Activated T-cell treated with anti-CD3 and anti-CD28 coated beads, Interleukin-2, amount 50 U/mL, for 24 hours (primary cell): Measurements from ENCODE around the gene RAP1GDS1.
"Not testable (repeated sequence)": the region's sequence is repeated elsewhere in the genome, so short reads cannot be mapped to it uniquely, and the experiment has no call there.

ENCODE experiments used
- DNase-seq: peaks from one replicate; pipeline ENCODE4 v3.0.0-alpha.2; 2020
- H3K27ac Mint-ChIP-seq: 2 replicates; pipeline ENCODE4 v1.8.0; 2020; ENCODE audit warnings: mild to moderate bottlenecking, mixed read lengths
- H3K27me3 Mint-ChIP-seq: 2 replicates; pipeline ENCODE4 v1.8.0; 2020; ENCODE audit warnings: mixed read lengths
- H3K36me3 Mint-ChIP-seq: 2 replicates; pipeline ENCODE4 v1.8.0; 2020; ENCODE audit warnings: low read depth, mixed read lengths
- H3K4me1 Mint-ChIP-seq: 2 replicates; pipeline ENCODE4 v1.8.0; 2020; ENCODE audit warnings: low read depth, mixed read lengths
- H3K4me3 Mint-ChIP-seq: 2 replicates; pipeline ENCODE4 v1.8.0; 2020; ENCODE audit warnings: mild to moderate bottlenecking, moderate library complexity, mixed read lengths
- H3K9me3 Mint-ChIP-seq: 2 replicates; pipeline ENCODE4 v1.8.0; 2020; ENCODE audit warnings: mixed read lengths

The RAP1GDS1 gene

DNA sequence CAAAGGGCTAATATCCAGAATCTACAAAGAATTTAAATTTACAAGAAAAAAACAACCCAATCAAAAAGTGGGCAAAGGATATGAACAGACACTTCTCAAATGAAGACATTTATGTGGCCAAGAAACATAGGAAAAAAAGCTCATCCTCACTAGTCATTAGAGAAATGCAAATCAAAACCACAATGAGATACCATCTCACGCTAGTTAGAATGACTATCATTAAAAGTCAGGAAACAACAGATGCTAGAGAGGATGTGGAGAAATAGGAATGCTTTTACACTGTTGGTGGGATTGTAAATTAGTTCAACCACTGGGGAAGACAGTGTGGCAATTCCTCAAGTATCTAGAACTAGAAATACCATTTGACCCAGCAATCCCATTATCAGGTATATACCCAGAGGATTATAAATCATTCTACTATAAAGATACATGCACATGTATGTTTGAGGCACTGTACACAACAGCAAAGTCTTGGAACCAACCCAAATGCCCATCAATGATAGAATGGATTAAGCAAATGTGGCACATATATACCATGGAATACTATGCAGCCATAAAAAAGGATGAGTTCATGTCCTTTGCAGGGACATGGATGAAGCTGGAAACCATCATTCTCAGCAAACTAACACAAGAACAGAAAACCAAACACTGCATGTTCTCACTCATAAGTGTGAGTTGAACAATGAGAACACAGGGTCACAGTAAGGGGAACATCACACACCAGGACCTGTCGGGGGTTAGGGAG, 200.1 kb downstream of the RAP1GDS1 start:
- H3K4me1 Mint-ChIP-seq, result peaks cover 11% of the 10 kb centered on the region
- not testable (repeated sequence) for H3K9me3 Mint-ChIP-seq, H3K4me3 Mint-ChIP-seq, H3K27me3 Mint-ChIP-seq, DNase-seq, H3K27ac Mint-ChIP-seq, H3K36me3 Mint-ChIP-seq

DNA sequence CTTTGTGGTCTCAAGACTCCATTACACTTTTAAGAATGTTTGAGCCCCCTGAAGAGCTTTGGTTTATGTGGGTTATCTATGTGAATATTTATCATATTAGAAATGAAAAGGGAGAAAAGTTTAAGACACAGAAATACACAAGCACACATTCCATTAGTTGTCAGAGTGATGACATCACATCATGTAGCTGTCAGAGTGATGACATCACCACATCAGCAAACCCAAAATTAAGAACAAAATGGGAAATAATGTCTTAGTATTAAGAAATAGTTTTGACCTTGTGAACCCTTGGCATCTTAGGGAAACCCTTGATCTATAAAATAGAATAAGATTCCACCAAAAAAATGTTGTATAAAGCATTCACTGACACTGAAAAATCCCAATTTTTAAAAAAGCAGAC, 201.3 kb downstream of the RAP1GDS1 start:
- H3K9me3 Mint-ChIP-seq, result peaks cover 5% of the 10 kb centered on the region
- no peak for DNase-seq
- H3K4me1 Mint-ChIP-seq, result peaks cover 15% of the 10 kb centered on the region
- no peaks in the 10 kb centered on the region for H3K36me3 Mint-ChIP-seq
- no peak overlapping the region for H3K4me3 Mint-ChIP-seq
- no peaks in the 10 kb centered on the region for H3K27me3 Mint-ChIP-seq
- no peak overlapping the region for H3K27ac Mint-ChIP-seq

DNA sequence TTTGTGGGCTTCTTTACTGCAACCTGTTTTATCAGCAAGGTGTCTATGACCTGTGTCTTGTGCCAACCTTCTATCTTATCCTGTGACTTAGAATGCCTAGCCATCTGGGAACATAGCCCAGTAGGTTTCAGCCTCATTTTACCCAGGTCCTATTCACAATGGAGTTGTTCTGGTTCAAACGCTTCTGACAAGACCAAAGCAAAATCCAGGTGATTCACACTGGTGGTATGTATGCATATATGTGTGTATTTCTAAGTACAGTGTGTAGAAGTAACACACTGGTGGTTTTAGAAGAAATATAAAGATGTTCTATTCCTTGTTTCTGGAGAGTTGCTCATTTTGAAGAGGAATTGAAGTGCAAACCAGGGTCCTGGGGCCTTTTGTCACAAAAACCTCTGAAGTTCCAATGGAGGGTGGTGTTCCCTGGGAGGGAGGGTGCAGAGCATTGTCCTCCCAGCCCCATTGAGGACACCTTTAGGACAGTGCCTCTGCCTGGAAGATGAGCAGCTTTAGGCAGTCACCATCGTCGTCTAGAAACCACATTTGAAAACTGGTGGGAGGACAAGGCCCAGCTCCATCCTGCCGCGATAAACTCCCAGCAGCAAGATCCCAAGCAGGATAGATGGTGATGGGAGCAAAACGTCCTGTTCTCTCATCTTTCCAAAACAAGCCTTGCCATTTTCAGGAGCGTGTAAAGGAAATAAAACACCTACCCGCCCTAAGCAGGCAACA, 205.8 kb downstream of the RAP1GDS1 start:
- Mint-ChIP-seq H3K27me3 (no peaks in the 10 kb centered on the region), H3K4me3 (no peak overlapping the region), H3K27ac (no peak overlapping the region), H3K4me1 (peaks cover 36% of the 10 kb centered on the region), H3K36me3 (peaks cover 25% of the 10 kb centered on the region), H3K9me3 (peaks cover 1% of the 10 kb centered on the region)
- no peak for DNase-seq

DNA sequence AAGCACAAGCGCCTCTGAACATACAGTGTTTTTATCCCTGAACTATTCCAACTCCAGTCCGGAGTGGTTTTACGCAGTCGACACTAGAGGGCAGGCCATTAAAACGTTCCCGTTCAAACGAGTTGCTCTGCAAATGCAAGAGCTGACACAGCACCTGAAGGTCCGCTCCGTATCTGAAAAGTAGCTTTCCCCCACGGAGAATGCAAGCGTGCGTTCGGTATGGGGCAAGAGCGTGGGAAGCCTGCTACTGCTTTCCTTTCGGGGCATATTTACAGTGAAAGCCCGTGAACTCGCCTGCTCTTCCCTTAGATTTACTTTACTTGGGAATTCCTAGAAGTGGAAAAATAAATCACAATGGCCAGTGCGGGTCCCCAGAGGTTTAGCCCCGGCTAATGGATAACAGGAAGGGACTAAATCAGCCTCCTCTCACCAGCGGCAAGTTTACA, 206.5 kb downstream of the RAP1GDS1 start:
- Mint-ChIP-seq H3K9me3 (no peaks in the 10 kb centered on the region), H3K27ac (peak overlapping the region; percentile 41), H3K36me3 (peaks cover 31% of the 10 kb centered on the region), H3K4me3 (peak overlapping the region; percentile 57), H3K4me1 (peaks cover 39% of the 10 kb centered on the region), H3K27me3 (no peaks in the 10 kb centered on the region)
- DNase-seq, result peak; percentile 73

DNA sequence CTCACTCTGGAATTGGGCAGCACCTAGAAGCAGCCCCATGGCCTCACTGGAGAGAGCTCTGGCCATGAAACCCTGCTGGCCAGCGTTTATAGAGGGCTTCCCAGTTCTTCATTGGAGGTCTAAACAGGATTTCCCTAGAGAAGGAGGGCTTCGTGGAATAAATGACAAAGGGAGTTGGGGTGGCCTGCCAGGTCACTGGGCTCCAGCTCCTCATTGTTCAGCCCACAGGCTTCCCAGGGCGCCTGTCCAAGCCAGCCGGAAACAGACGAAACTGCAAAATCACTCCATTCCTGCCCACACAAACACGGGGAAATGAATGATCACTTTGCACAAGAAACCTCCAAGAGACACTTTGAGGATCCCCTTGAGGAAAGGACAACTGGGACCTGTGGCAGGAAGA, 207.5 kb downstream of the RAP1GDS1 start:
- peaks cover 46% of the 10 kb centered on the region for H3K4me1 Mint-ChIP-seq
- no peaks in the 10 kb centered on the region for H3K9me3 Mint-ChIP-seq
- DNase-seq, result no peak
- no peaks in the 10 kb centered on the region for H3K27me3 Mint-ChIP-seq
- no peak overlapping the region for H3K4me3 Mint-ChIP-seq
- H3K27ac Mint-ChIP-seq, result no peak overlapping the region
- H3K36me3 Mint-ChIP-seq, result peaks cover 41% of the 10 kb centered on the region

DNA sequence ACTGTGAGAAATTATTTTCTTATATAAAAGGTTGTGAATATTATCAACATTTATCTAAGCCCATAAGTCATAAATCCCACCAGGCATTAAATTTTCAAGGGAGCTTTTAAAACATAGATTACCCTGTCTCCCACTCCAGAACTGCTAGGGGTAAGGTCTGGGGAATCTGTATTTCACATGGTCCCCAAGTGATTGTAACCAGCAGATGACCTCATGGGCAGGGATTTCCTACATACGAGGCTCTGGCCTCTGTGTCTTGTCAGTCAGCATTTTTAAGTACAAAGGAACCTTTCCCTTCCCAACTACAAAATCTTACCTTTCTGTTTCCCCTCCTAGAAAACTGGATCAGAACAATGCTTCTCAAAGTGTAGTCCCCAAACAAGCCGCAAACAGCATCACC, 208.6 kb downstream of the RAP1GDS1 start:
- no peak overlapping the region for H3K4me3 Mint-ChIP-seq
- H3K9me3 Mint-ChIP-seq, result no peaks in the 10 kb centered on the region
- no peak overlapping the region for H3K27ac Mint-ChIP-seq
- no peaks in the 10 kb centered on the region for H3K27me3 Mint-ChIP-seq
- no peak for DNase-seq
- H3K4me1 Mint-ChIP-seq, result peaks cover 54% of the 10 kb centered on the region
- peaks cover 50% of the 10 kb centered on the region for H3K36me3 Mint-ChIP-seq

DNA sequence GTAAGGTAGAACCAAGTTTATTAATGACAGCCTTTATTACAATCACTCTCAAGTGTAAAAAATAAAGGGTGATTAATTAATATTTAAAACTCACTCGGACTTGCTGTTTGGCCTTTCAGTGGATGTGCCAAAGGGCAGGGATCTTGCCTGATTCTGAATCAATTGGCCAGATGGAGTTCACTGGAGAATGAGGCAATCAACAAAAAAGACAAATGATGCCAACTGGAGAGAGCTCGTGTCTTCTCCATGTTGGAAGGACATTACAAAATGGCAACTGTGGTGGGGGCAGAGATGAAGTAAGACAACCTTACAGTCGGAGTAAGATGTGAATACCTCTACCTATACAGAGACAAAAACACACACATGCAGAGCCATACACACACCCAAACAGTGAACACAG, 209.2 kb downstream of the RAP1GDS1 start:
- peaks cover 56% of the 10 kb centered on the region for H3K36me3 Mint-ChIP-seq
- no peak for DNase-seq
- H3K4me1 Mint-ChIP-seq, result peaks cover 59% of the 10 kb centered on the region
- no peaks in the 10 kb centered on the region for H3K27me3 Mint-ChIP-seq
- H3K27ac Mint-ChIP-seq, result no peak overlapping the region
- H3K4me3 Mint-ChIP-seq, result no peak overlapping the region
- no peaks in the 10 kb centered on the region for H3K9me3 Mint-ChIP-seq

DNA sequence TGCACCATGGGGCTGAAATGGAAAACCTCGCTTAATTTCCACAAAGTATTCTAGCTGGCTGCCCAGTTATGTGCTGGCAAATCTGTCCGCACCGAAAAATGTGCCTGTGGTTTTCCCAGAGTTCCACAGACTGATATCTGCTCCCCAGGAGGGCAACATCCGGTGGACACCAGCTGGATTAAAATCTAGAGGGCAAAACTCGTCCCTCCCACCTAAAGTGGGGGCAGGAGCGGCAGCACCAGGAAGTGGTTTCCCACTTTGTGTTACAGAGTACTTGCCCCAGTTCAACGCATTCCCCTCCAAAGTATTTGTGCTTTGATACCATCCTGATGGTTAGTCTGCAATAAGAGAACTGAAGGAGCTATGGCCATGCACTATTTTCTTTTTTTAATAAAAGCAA, 209.6 kb downstream of the RAP1GDS1 start:
- no peak for DNase-seq
- Mint-ChIP-seq H3K27ac (peak overlapping the region; percentile 50), H3K4me3 (no peak overlapping the region), H3K4me1 (peaks cover 57% of the 10 kb centered on the region), H3K9me3 (no peaks in the 10 kb centered on the region), H3K36me3 (peaks cover 59% of the 10 kb centered on the region), H3K27me3 (no peaks in the 10 kb centered on the region)

DNA sequence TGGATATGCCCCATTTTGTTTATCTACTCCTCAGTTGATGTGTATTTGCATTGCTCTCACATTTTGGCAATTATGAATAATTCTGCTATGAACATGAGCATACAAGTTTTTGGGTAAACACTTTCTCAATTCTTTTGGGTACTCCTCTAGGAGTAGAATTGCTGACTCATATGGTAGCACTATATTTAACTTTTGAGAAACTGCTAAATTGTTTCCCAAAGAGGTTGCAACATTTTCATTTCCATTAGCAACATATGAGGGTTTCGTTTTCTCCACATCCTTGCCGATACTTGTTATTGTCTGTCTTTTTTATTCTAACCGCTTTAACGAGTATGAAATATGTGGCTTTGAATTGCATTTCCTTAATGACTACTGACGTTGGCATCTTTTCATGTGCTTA, 211.9 kb downstream of the RAP1GDS1 start:
- peaks cover 49% of the 10 kb centered on the region for H3K4me1 Mint-ChIP-seq
- H3K36me3 Mint-ChIP-seq, result peaks cover 77% of the 10 kb centered on the region
- H3K9me3 Mint-ChIP-seq, result no peaks in the 10 kb centered on the region
- H3K4me3 Mint-ChIP-seq, result no peak overlapping the region
- no peaks in the 10 kb centered on the region for H3K27me3 Mint-ChIP-seq
- DNase-seq, result no peak
- no peak overlapping the region for H3K27ac Mint-ChIP-seq

DNA sequence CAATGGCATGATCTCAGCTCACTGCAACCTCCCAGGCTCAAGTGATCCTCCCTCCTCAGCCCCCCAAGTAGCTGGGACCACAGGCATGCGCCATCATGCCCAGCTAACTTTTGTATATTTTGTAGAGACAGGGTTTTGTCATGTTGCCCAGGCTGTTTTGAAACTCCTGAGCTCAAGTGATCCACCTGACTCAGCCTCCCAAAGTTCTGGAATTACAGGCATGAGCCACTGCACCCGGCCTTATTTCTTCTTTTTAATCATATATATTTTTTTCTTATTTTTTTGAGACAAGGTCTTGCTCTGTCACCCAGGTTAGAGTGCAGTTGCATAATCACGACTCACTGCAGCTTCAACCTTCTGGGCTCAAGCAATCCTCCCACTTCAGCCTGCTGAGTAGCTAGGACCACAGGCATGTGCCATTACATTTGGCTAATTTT, 213.2 kb downstream of the RAP1GDS1 start:
- no peak overlapping the region for H3K4me3 Mint-ChIP-seq
- H3K27me3 Mint-ChIP-seq, result no peaks in the 10 kb centered on the region
- peaks cover 58% of the 10 kb centered on the region for H3K4me1 Mint-ChIP-seq
- H3K36me3 Mint-ChIP-seq, result peaks cover 90% of the 10 kb centered on the region
- H3K9me3 Mint-ChIP-seq, result no peaks in the 10 kb centered on the region
- peak overlapping the region; percentile 37 for H3K27ac Mint-ChIP-seq
- no peak for DNase-seq

DNA sequence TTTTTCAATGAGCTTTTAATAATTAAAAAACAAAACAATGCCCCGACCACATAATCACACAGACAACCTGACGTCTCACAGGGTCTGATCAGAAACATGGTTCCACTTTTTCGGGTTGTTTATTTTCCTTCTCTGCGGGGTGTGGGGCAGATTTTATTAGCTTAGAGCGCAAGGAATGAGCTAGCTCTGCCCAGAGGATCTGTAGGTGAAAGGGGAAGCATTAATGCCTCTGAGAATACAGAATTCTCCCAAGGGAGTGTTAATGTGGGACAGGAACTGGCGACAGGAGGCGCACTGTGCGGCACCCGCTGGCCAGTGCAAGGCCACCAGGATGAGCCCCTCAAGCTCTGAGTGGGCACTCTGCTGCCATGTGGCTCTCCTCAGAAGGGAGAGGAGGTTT, 215.7 kb downstream of the RAP1GDS1 start:
- DNase-seq, result no peak
- Mint-ChIP-seq H3K4me1 (peaks cover 64% of the 10 kb centered on the region), H3K4me3 (no peak overlapping the region), H3K36me3 (peaks cover 83% of the 10 kb centered on the region), H3K9me3 (no peaks in the 10 kb centered on the region), H3K27ac (no peak overlapping the region), H3K27me3 (no peaks in the 10 kb centered on the region)

DNA sequence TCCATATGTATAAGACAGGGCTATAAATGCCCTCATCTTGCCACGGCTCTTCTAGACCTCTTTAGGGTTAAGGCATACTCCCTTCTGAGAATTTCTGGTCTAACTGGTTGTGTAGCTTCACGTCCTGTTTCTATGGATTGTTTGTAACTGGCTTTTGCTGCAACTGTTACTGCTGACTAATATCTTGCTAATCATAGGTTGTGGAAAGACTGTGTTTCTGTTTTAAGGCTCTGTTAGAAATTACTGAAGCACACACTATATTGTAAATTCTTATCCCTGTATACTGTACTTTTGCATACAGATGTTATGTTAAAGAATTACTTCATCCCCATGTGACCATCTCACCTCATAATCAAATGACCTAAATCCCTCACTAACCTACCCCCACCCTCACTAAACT, 218.4 kb downstream of the RAP1GDS1 start:
- Mint-ChIP-seq H3K36me3 (peaks cover 76% of the 10 kb centered on the region), H3K27ac (peak overlapping the region; percentile 78), H3K4me1 (peaks cover 74% of the 10 kb centered on the region)
- not testable (repeated sequence) for DNase-seq, H3K4me3 Mint-ChIP-seq, H3K9me3 Mint-ChIP-seq, H3K27me3 Mint-ChIP-seq

DNA sequence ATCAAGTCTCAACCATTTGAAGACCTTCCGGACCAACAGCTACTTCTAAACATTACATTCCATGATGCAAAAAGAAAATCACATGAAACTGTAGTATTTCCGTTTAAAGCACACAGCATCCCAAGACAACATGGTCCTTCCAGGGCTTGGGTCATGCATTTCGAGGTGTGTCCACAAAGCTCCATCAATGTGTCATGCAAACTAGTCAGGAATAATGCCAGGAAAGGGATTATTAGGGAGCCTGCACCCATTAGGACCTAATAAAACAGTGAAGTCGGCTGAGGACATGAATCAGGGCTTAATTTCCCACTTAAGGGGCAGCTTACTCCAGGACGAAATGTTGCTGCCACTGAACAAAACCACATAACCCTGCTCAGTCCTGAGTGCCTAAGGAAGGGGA, 219.4 kb downstream of the RAP1GDS1 start:
- no peaks in the 10 kb centered on the region for H3K27me3 Mint-ChIP-seq
- H3K9me3 Mint-ChIP-seq, result no peaks in the 10 kb centered on the region
- peaks cover 71% of the 10 kb centered on the region for H3K36me3 Mint-ChIP-seq
- H3K4me1 Mint-ChIP-seq, result peaks cover 73% of the 10 kb centered on the region
- DNase-seq, result no peak
- H3K27ac Mint-ChIP-seq, result no peak overlapping the region
- H3K4me3 Mint-ChIP-seq, result no peak overlapping the region

DNA sequence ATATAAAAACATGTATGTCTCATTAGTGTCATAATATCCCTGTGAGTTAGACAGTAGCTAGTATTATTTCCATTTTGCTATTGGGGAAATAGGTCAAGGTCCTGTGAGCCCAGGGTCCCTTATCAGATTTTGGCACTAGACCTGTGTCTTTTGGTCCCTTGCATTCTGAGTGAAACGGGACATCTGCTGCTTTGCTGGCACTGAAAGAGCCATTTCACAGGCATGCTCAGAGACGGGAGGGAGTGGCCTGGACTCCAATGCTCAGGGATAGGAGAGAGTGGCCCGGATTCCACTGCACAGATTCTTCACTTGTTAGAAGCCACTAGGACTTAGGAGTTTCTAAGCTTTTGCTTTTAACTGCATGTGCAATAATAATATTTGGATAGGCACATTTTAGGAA, 220.0 kb downstream of the RAP1GDS1 start:
- DNase-seq, result no peak
- Mint-ChIP-seq H3K27ac (no peak overlapping the region), H3K9me3 (no peaks in the 10 kb centered on the region), H3K4me1 (peaks cover 79% of the 10 kb centered on the region), H3K27me3 (no peaks in the 10 kb centered on the region), H3K36me3 (peaks cover 74% of the 10 kb centered on the region), H3K4me3 (no peak overlapping the region)

DNA sequence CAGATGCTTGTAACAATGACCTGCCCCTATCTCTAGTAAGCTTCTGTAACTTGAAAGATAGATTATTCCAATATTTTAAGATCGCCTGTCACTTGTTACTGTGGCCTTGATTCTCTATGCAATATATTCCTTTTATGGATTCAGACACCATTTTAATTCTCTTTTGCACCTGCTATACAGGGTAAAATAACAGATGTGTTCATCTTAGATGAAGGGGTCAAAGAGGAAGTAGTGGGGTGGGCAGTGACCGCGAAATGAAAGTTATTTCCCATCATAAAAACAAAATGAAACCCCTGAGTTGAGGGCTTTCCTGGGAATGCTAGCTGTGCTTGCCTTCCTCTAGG, 221.3 kb downstream of the RAP1GDS1 start:
- H3K27ac Mint-ChIP-seq, result peak overlapping the region; percentile 100
- H3K9me3 Mint-ChIP-seq, result no peaks in the 10 kb centered on the region
- DNase-seq, result no peak
- H3K36me3 Mint-ChIP-seq, result peaks cover 61% of the 10 kb centered on the region
- H3K27me3 Mint-ChIP-seq, result no peaks in the 10 kb centered on the region
- H3K4me3 Mint-ChIP-seq, result peak overlapping the region; percentile 65
- H3K4me1 Mint-ChIP-seq, result peaks cover 91% of the 10 kb centered on the region
